ENCODE results near the gene FOXJ3.

- TF ChIP-seq, protein P1, sequence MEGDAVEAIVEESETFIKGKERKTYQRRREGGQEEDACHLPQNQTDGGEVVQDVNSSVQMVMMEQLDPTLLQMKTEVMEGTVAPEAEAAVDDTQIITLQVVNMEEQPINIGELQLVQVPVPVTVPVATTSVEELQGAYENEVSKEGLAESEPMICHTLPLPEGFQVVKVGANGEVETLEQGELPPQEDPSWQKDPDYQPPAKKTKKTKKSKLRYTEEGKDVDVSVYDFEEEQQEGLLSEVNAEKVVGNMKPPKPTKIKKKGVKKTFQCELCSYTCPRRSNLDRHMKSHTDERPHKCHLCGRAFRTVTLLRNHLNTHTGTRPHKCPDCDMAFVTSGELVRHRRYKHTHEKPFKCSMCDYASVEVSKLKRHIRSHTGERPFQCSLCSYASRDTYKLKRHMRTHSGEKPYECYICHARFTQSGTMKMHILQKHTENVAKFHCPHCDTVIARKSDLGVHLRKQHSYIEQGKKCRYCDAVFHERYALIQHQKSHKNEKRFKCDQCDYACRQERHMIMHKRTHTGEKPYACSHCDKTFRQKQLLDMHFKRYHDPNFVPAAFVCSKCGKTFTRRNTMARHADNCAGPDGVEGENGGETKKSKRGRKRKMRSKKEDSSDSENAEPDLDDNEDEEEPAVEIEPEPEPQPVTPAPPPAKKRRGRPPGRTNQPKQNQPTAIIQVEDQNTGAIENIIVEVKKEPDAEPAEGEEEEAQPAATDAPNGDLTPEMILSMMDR (conservative IDR thresholded peaks at IDR 0.05; ENCODE audit: low read depth, low read length): no peak
- no peak for TF ChIP-seq RAD21 (IDR thresholded peaks at IDR 0.05; ENCODE audit: low read length)
- no peak for TF ChIP-seq BHLHE40 (IDR thresholded peaks at IDR 0.05; ENCODE audit: low read depth, low read length)
These were observed 190.2 kb downstream of the FOXJ3 start for GRCh38 chr1:42144711-42145388.

Data from IMR-90 (cell line).